Liver (tissue), 9 donors: ENCODE data around the gene ANKRD11. TPM values are rescaled to one million over a fixed set of nuclear protein-coding genes. Genes with fewer than 3 reads are reported as not detected.

Experiments used
- DNase-seq: peaks from one replicate; pipeline ENCODE4 v3.0.0-alpha.2; 2017; ENCODE audit warnings: low spot score
- H3K27ac ChIP-seq, 2 donors: one replicate each; pipeline ENCODE4 v1.7.0; 2013; ENCODE audit warnings: inconsistent platforms in 2 of 2, low read length in 2 of 2, control low read depth in 1 of 2, low read depth in 1 of 2, mild to moderate bottlenecking in 1 of 2
- H3K27me3 ChIP-seq, 4 donors: one replicate each; pipeline versions ENCODE4 v1.6.1 to v1.7.0; 2013; ENCODE audit warnings: low read length in 3 of 4, inconsistent platforms in 1 of 4, mild to moderate bottlenecking in 1 of 4, moderate library complexity in 1 of 4; ENCODE audit not compliant: control insufficient read depth in 4 of 4, insufficient read depth in 4 of 4
- H3K36me3 ChIP-seq, 4 donors: one replicate each; pipeline versions ENCODE4 v1.6.1 to v1.7.0; 2013; ENCODE audit warnings: low read length in 3 of 4, mild to moderate bottlenecking in 3 of 4, low read depth in 1 of 4, moderate library complexity in 1 of 4; ENCODE audit not compliant: control insufficient read depth in 4 of 4, insufficient read depth in 3 of 4
- H3K4me1 ChIP-seq, 4 donors: one replicate each; pipeline versions ENCODE4 v1.6.1 to v1.7.0; 2013; ENCODE audit warnings: low read length in 3 of 4, mild to moderate bottlenecking in 3 of 4, moderate library complexity in 1 of 4; ENCODE audit not compliant: control insufficient read depth in 4 of 4, insufficient read depth in 4 of 4
- H3K4me3 ChIP-seq, 3 donors: one replicate each; pipeline versions ENCODE4 v1.6.1 to v1.7.0; 2013; ENCODE audit warnings: low read length in 3 of 3, control low read depth in 1 of 3, low read depth in 1 of 3, mild to moderate bottlenecking in 1 of 3
- H3K9ac ChIP-seq, 2 donors: one replicate each; pipeline ENCODE4 v1.7.0; 2013; ENCODE audit warnings: low read length in 2 of 2, mild to moderate bottlenecking in 2 of 2, moderate library complexity in 2 of 2, control low read depth in 1 of 2, low read depth in 1 of 2
- H3K9me3 ChIP-seq, 4 donors: one replicate each; pipeline versions ENCODE4 v1.6.1 to v1.7.0; 2013; ENCODE audit warnings: low read length in 3 of 4; ENCODE audit not compliant: control insufficient read depth in 4 of 4
- EGR1 ChIP-seq, 2 donors: IDR thresholded peaks; 2 replicates each; pipeline ENCODE4 v1.6.1; 2016 to 2018; ENCODE audit warnings: antibody characterized with exemption in 2 of 2, low read depth in 2 of 2
- FOXA1 ChIP-seq: IDR thresholded peaks from 2 replicates; pipeline ENCODE4 v1.6.1; 2016; ENCODE audit warnings: antibody characterized with exemption
- FOXA2 ChIP-seq: IDR thresholded peaks from 2 replicates; pipeline ENCODE4 v1.6.1; 2016; ENCODE audit warnings: antibody characterized with exemption
- GABPA ChIP-seq, 2 donors: IDR thresholded peaks in 1 of 2; conservative IDR thresholded peaks in 1 of 2; 2 replicates each; pipeline ENCODE4 v1.6.1; 2016; ENCODE audit warnings: antibody characterized with exemption in 2 of 2, mild to moderate bottlenecking in 1 of 2, moderate library complexity in 1 of 2
- HNF4A ChIP-seq, 2 donors: conservative IDR thresholded peaks; 2 replicates each; pipeline ENCODE4 v1.6.1; 2016; ENCODE audit warnings: antibody characterized with exemption in 2 of 2, mild to moderate bottlenecking in 2 of 2
- HNF4G ChIP-seq: IDR thresholded peaks from 2 replicates; pipeline ENCODE4 v1.6.1; 2016; ENCODE audit warnings: antibody characterized with exemption
- JUND ChIP-seq, 2 donors: IDR thresholded peaks; 2 replicates each; pipeline ENCODE4 v1.6.1; 2016; ENCODE audit warnings: antibody characterized with exemption in 2 of 2
- NR2F2 ChIP-seq: IDR thresholded peaks from 2 replicates; pipeline ENCODE4 v1.6.1; 2016; ENCODE audit warnings: antibody characterized with exemption
- RAD21 ChIP-seq, 2 donors: IDR thresholded peaks; 2 replicates each; pipeline ENCODE4 v1.6.1; 2016; ENCODE audit warnings: antibody characterized with exemption in 2 of 2, mild to moderate bottlenecking in 2 of 2
- RXRA ChIP-seq, 2 donors: IDR thresholded peaks; 2 replicates each; pipeline ENCODE4 v1.6.1; 2017 to 2018; ENCODE audit warnings: antibody characterized with exemption in 2 of 2, mild to moderate bottlenecking in 1 of 2
- SP1 ChIP-seq: IDR thresholded peaks from 2 replicates; pipeline ENCODE4 v1.6.1; 2018; ENCODE audit warnings: antibody characterized with exemption, mild to moderate bottlenecking
- TAF1 ChIP-seq: conservative IDR thresholded peaks from 2 replicates; pipeline ENCODE4 v1.6.1; 2016; ENCODE audit warnings: antibody characterized with exemption, mild to moderate bottlenecking
- YY1 ChIP-seq: IDR thresholded peaks from 2 replicates; pipeline ENCODE4 v1.6.1; 2016; ENCODE audit warnings: antibody characterized with exemption, mild to moderate bottlenecking
- WGBS: extraction: QIAGEN DNeasy Blood & Tissue Kit; methylation state at CpG from one replicate; pipeline ENCODE4 v1.1.7; 2013; 5-methylcytosine and 5-hydroxymethylcytosine counted together
- polyA plus RNA-seq, 2 donors: library from polyadenylated mRNA; stranded (reverse) in 1 of 2; unstranded in 1 of 2; fragments of 200-250 nt in 1 of 2; fragments of >200 nt in 1 of 2; fragmentation: Nextera tagmentation in 1 of 2; extraction: Ambion mirVana in 1 of 2; gene quantifications; one replicate each; pipeline versions ENCODE4 v1.2.1 to v1.2.3, GENCODE V29; 2013 to 2015
- total RNA-seq, 2 donors: library from RNA; depleted of rRNA; stranded (reverse); fragments of >200 nt; gene quantifications; one replicate each; pipeline ENCODE4 v1.2.3, GENCODE V29; 2014
- TF ChIP-seq, protein P1 (sequence below): IDR thresholded peaks from 2 replicates; pipeline ENCODE4 v1.6.1; 2016; ENCODE audit warnings: antibody characterized with exemption
- TF ChIP-seq, protein P2 (sequence below): IDR thresholded peaks from 2 replicates; pipeline ENCODE4 v1.6.1; 2016; ENCODE audit warnings: antibody characterized with exemption, mild to moderate bottlenecking
- TF ChIP-seq, protein P3 (sequence below): IDR thresholded peaks from 2 replicates; pipeline ENCODE4 v1.6.1; 2016; ENCODE audit warnings: antibody characterized with exemption
- TF ChIP-seq, protein P4 (sequence below): IDR thresholded peaks from 2 replicates; pipeline ENCODE4 v1.6.1; 2016; ENCODE audit warnings: antibody characterized with exemption
- donor health status: healthy.
- donor health status: healthy.
- donor health status: healthy.
- donor health status: healthy.
- donor health status: healthy.

The ANKRD11 gene
- total and polyA plus RNA-seq, 4 donors = 16.3 to 55.1 (median 28.0) TPM

DNA sequence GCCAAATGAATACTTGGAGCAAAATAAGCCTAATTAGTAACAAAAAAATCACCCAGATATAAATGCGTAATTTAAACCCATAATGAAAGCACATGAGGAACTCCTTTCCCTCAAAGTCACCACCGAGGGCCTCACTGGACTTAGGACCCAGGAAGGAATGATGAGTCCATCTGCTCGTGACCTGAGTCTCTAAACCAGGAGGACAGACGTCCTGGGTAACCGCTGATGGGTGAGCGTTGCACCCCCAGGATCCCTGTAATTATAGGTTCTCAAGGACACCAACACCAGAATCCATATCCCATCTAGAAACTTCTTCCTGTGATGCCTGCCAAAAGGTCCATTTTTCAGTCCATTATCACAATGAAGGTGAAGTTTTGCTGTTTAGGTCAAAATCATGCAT lies 151.5 kb downstream of the ANKRD11 start (continued):
- TF ChIP-seq RXRA (IDR thresholded peaks at IDR 0.05) (no peak), HNF4G (peak; percentile 40), HNF4A (conservative IDR thresholded peaks at IDR 0.05) (peak; percentile 70 to 76), RAD21 (IDR thresholded peaks at IDR 0.05) (no peak)

DNA sequence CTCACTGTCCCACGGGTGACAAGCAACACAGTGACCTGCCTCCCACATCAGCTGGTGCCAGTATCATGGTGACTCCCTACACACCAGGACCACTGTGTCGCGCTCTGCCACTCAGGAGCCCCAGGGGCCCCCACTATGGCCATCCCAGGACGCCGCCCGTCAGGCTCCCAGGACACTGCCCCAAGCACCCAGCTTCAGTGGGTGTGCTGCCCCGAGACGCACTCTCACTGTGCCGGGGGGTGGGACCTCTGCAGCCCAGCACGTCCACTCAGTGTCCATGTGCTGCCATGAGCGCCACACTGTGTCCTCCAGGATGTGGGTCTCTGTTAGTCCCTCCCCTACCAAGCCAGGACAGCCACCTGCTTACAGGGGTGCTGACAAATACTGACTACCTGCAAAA lies 152.4 kb downstream of the ANKRD11 start:
- no peak for DNase-seq
- Histone ChIP-seq H3K9ac (no peak overlapping the region), H3K27me3 (no peaks in the 10 kb centered on the region), H3K27ac (no peak overlapping the region), H3K36me3 (no peaks in the 10 kb centered on the region), H3K9me3 (no peaks in the 10 kb centered on the region), H3K4me3 (no peak overlapping the region), H3K4me1 (peaks cover 0 to 42% (median 30%) of the 10 kb centered on the region in 4 donors)
- TF ChIP-seq HNF4A (conservative IDR thresholded peaks at IDR 0.05) (no peak), GABPA (IDR thresholded peaks at IDR 0.05 in 1 of 2, conservative IDR thresholded peaks at IDR 0.05 in 1 of 2) (no peak), NR2F2 (no peak), EGR1 (IDR thresholded peaks at IDR 0.05; ENCODE audit: low read depth in 2 of 2) (no peak), FOXA2 (no peak), SP1 (no peak), YY1 (no peak), TAF1 (no peak), RAD21 (IDR thresholded peaks at IDR 0.05) (no peak), JUND (IDR thresholded peaks at IDR 0.05) (no peak), FOXA1 (no peak), RXRA (IDR thresholded peaks at IDR 0.05) (no peak)
- TF ChIP-seq, protein P1, sequence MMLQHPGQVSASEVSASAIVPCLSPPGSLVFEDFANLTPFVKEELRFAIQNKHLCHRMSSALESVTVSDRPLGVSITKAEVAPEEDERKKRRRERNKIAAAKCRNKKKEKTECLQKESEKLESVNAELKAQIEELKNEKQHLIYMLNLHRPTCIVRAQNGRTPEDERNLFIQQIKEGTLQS = no peak
- TF ChIP-seq, protein P2, sequence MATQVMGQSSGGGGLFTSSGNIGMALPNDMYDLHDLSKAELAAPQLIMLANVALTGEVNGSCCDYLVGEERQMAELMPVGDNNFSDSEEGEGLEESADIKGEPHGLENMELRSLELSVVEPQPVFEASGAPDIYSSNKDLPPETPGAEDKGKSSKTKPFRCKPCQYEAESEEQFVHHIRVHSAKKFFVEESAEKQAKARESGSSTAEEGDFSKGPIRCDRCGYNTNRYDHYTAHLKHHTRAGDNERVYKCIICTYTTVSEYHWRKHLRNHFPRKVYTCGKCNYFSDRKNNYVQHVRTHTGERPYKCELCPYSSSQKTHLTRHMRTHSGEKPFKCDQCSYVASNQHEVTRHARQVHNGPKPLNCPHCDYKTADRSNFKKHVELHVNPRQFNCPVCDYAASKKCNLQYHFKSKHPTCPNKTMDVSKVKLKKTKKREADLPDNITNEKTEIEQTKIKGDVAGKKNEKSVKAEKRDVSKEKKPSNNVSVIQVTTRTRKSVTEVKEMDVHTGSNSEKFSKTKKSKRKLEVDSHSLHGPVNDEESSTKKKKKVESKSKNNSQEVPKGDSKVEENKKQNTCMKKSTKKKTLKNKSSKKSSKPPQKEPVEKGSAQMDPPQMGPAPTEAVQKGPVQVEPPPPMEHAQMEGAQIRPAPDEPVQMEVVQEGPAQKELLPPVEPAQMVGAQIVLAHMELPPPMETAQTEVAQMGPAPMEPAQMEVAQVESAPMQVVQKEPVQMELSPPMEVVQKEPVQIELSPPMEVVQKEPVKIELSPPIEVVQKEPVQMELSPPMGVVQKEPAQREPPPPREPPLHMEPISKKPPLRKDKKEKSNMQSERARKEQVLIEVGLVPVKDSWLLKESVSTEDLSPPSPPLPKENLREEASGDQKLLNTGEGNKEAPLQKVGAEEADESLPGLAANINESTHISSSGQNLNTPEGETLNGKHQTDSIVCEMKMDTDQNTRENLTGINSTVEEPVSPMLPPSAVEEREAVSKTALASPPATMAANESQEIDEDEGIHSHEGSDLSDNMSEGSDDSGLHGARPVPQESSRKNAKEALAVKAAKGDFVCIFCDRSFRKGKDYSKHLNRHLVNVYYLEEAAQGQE = no peak
- TF ChIP-seq, protein P3, sequence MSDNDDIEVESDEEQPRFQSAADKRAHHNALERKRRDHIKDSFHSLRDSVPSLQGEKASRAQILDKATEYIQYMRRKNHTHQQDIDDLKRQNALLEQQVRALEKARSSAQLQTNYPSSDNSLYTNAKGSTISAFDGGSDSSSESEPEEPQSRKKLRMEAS = no peak
- TF ChIP-seq, protein P4, sequence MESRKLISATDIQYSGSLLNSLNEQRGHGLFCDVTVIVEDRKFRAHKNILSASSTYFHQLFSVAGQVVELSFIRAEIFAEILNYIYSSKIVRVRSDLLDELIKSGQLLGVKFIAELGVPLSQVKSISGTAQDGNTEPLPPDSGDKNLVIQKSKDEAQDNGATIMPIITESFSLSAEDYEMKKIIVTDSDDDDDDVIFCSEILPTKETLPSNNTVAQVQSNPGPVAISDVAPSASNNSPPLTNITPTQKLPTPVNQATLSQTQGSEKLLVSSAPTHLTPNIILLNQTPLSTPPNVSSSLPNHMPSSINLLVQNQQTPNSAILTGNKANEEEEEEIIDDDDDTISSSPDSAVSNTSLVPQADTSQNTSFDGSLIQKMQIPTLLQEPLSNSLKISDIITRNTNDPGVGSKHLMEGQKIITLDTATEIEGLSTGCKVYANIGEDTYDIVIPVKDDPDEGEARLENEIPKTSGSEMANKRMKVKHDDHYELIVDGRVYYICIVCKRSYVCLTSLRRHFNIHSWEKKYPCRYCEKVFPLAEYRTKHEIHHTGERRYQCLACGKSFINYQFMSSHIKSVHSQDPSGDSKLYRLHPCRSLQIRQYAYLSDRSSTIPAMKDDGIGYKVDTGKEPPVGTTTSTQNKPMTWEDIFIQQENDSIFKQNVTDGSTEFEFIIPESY = no peak
- 96% methylated on average over 11 of the region's 11 CpGs for WGBS
